Measurements from ENCODE around the gene OR1J1. TPM values are rescaled to one million over a fixed set of nuclear protein-coding genes. Genes with fewer than 3 reads are reported as not detected.

The OR1J1 gene, protein sequence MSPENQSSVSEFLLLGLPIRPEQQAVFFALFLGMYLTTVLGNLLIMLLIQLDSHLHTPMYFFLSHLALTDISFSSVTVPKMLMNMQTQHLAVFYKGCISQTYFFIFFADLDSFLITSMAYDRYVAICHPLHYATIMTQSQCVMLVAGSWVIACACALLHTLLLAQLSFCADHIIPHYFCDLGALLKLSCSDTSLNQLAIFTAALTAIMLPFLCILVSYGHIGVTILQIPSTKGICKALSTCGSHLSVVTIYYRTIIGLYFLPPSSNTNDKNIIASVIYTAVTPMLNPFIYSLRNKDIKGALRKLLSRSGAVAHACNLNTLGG
- not detected in 2 replicates for total RNA-seq (2022)
- not detected for Bru-seq, nascent RNA
- not detected for BruChase-seq, experiment 1, labeled RNA remaining after a 2-hour chase
- not detected for BruChase-seq, experiment 2, labeled RNA remaining after a 6-hour chase
- long read RNA-seq = 0 reads

DNA sequence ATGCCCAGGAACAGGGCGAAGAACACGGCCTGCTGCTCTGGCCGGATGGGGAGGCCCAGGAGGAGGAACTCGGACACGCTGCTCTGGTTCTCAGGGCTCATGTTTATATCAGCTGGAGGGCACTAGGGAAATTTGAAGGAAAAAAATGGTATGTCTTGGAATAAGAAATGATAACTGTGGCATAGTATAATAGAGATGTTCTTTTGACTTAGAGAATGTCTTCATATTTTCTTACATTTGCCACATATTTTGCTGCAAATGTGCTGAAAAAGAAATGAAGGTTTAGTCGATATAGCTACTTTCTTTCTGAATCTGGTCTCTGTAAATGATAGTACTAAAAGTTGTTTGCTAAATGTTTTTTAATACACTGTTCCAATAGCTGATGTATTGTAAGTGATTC is at the start of gene OR1J1:
OR1J1 (minus strand) TSS at position 101 of the 400 bp plus-strand sequence; CDS start at position 101, 0 bp downstream.
- Histone ChIP-seq H3K4me1 (no peaks in the 10 kb centered on the region), H3K27me3 (replicated peaks; ENCODE audit: control insufficient read depth, insufficient read depth, low read length) (no peaks in the 10 kb centered on the region), H3K36me3 (ENCODE audit: control insufficient read depth, insufficient read depth, low read length) (no peaks in the 10 kb centered on the region), H3K9me3 (no peaks in the 10 kb centered on the region), H3K4me3 (ENCODE audit: low read depth, low read length) (no peak within 1 kb of the TSS)
- POLR2A ChIA-PET = no interaction called here
- CTCF ChIA-PET = no interaction called here
- H3K9me3 Mint-ChIP-seq (ENCODE audit: unreplicated experiment) = no peaks in the 10 kb centered on the region
- intact Hi-C loops (cut with micrococcal nuclease; ENCODE audit: unreplicated experiment) = no loop called here
- no peak within 1 kb of the TSS for H3K27ac Mint-ChIP-seq (ENCODE audit: unreplicated experiment)
- TF ChIP-seq CTCF (IDR thresholded peaks at IDR 0.05; ENCODE audit: insufficient read depth in 1 of 2, low read depth in 1 of 2, low read length in 1 of 2, severe bottlenecking in 1 of 2, unreplicated experiment in 1 of 2) = no peak
- H3K36me3 Mint-ChIP-seq (ENCODE audit: insufficient read depth, unreplicated experiment) = no peaks in the 10 kb centered on the region
- no peak within 1 kb of the TSS for H3K4me3 Mint-ChIP-seq (ENCODE audit: unreplicated experiment)
- no peaks in the 10 kb centered on the region for H3K4me1 Mint-ChIP-seq (ENCODE audit: low read depth, unreplicated experiment)
- DNase-seq = no peak
- no TSS peak for BruUV-seq (replicated peaks)
- H3K27me3 Mint-ChIP-seq (ENCODE audit: insufficient read depth, unreplicated experiment) = peaks cover 30% of the 10 kb centered on the region

DNA sequence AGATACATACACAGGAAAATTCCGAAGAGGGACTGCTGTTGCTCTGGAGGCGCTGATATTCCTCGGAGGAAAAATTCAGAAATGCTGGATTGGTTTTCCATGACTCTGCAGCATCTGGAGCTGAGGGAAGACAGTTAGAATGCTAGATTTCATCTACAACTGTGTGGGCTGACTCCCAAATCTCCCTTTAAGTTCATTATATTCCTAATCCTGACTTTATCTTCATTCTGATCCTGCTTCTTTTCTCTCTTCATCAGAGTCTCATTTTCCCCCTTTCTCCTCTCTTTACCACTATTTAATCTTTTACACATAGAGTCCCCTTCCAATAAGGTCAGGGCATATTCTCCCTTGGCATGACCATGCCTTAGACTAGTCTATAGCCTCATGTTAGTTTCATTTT is 49.5 kb upstream of the OR1J1 start, which contains the start of gene OR1N1:
OR1N1 (minus strand) TSS at position 101 of the 400 bp plus-strand sequence; CDS start at position 101, 0 bp downstream.
- H3K36me3 Mint-ChIP-seq (ENCODE audit: insufficient read depth, unreplicated experiment) = no peaks in the 10 kb centered on the region
- no peak for TF ChIP-seq CTCF (IDR thresholded peaks at IDR 0.05; ENCODE audit: insufficient read depth in 1 of 2, low read depth in 1 of 2, low read length in 1 of 2, severe bottlenecking in 1 of 2, unreplicated experiment in 1 of 2)
- Histone ChIP-seq H3K36me3 (ENCODE audit: control insufficient read depth, insufficient read depth, low read length) (no peaks in the 10 kb centered on the region), H3K4me3 (ENCODE audit: low read depth, low read length) (no peak within 1 kb of the TSS), H3K9me3 (no peaks in the 10 kb centered on the region), H3K4me1 (no peaks in the 10 kb centered on the region), H3K27me3 (replicated peaks; ENCODE audit: control insufficient read depth, insufficient read depth, low read length) (peaks cover 2% of the 10 kb centered on the region; the same call in 1 of the 2 replicates)
- peaks cover 2% of the 10 kb centered on the region for H3K27me3 Mint-ChIP-seq (ENCODE audit: insufficient read depth, unreplicated experiment)
- ChIA-PET CTCF (no interaction called here), POLR2A (no interaction called here)
- no peak within 1 kb of the TSS for H3K27ac Mint-ChIP-seq (ENCODE audit: unreplicated experiment)
- peaks cover 6% of the 10 kb centered on the region for H3K4me1 Mint-ChIP-seq (ENCODE audit: low read depth, unreplicated experiment)
- no peak within 1 kb of the TSS for H3K4me3 Mint-ChIP-seq (ENCODE audit: unreplicated experiment)
- H3K9me3 Mint-ChIP-seq (ENCODE audit: unreplicated experiment) = no peaks in the 10 kb centered on the region
- no peak for DNase-seq
- no TSS peak for BruUV-seq (replicated peaks)
- intact Hi-C loops (cut with micrococcal nuclease; ENCODE audit: unreplicated experiment) = no loop called here

- Histone ChIP-seq H3K9me3 (no peaks in the 10 kb centered on the region), H3K4me1 (no peaks in the 10 kb centered on the region), H3K36me3 (ENCODE audit: control insufficient read depth, insufficient read depth, low read length) (no peaks in the 10 kb centered on the region), H3K4me3 (ENCODE audit: low read depth, low read length) (no peak overlapping the region), H3K27me3 (replicated peaks; ENCODE audit: control insufficient read depth, insufficient read depth, low read length) (peaks cover 3% of the 10 kb centered on the region; the same call in 1 of the 2 replicates)
- Mint-ChIP-seq H3K9me3 (ENCODE audit: unreplicated experiment) (no peaks in the 10 kb centered on the region), H3K27ac (ENCODE audit: unreplicated experiment) (no peak overlapping the region), H3K4me1 (ENCODE audit: low read depth, unreplicated experiment) (peaks cover 6% of the 10 kb centered on the region), H3K27me3 (ENCODE audit: insufficient read depth, unreplicated experiment) (peaks cover 2% of the 10 kb centered on the region), H3K4me3 (ENCODE audit: unreplicated experiment) (no peak overlapping the region), H3K36me3 (ENCODE audit: insufficient read depth, unreplicated experiment) (no peaks in the 10 kb centered on the region)
- TF ChIP-seq CTCF (IDR thresholded peaks at IDR 0.05; ENCODE audit: insufficient read depth in 1 of 2, low read depth in 1 of 2, low read length in 1 of 2, severe bottlenecking in 1 of 2, unreplicated experiment in 1 of 2) = no peak
- ChIA-PET CTCF (no interaction called here), POLR2A (no interaction called here)
- no peak for DNase-seq
- BruUV-seq (replicated peaks) = no TSS peak
- intact Hi-C loops (cut with micrococcal nuclease; ENCODE audit: unreplicated experiment) = no loop called here
Observed at GRCh38 chr9:122526602-122527001, 48.9 kb upstream of the OR1J1 start.
